HepG2 (cell line): ENCODE results near the gene BRAP. TPM values are rescaled to one million over a fixed set of nuclear protein-coding genes. Genes with fewer than 3 reads are reported as not detected.

ENCODE experiments used
- EZH2 ChIP-seq: conservative IDR thresholded peaks from 2 replicates; pipeline ENCODE4 v1.6.1; 2012; ENCODE audit warnings: mild to moderate bottlenecking, low read depth, low read length, moderate library complexity
- GATAD1 ChIP-seq: IDR thresholded peaks from 2 replicates; pipeline ENCODE4 v1.6.1; 2016; ENCODE audit warnings: missing genetic modification reagents, missing compliant biosample characterization
- NFE2L1 ChIP-seq: sonication (generic); formaldehyde crosslinking; IDR thresholded peaks from 2 replicates; pipeline ENCODE4 v1.4.0; 2020; ENCODE audit warnings: missing genetic modification reagents, mild to moderate bottlenecking, borderline replicate concordance
- NKX3-1 ChIP-seq: sonication (generic); formaldehyde crosslinking; IDR thresholded peaks from 2 replicates; pipeline ENCODE4 v1.5.0; 2020; ENCODE audit warnings: missing genetic modification reagents
- POGZ ChIP-seq: sonication (generic); formaldehyde crosslinking; IDR thresholded peaks from 2 replicates; pipeline ENCODE4 v1.4.0; 2020; ENCODE audit warnings: mild to moderate bottlenecking, missing genetic modification reagents
- RFX5 ChIP-seq: IDR thresholded peaks from 2 replicates; pipeline ENCODE4 v1.6.1; 2011; ENCODE audit warnings: low read depth, low read length, improper control_type of control experiment
- SCMH1 ChIP-seq: sonication (generic); formaldehyde crosslinking; IDR thresholded peaks from 2 replicates; pipeline ENCODE4 v1.9.0; 2021; ENCODE audit warnings: missing genetic modification reagents, mild to moderate bottlenecking, borderline replicate concordance
- SKI ChIP-seq: fragments of 450-650 bp; IDR thresholded peaks from one replicate; pipeline ENCODE4 v1.6.1; 2018; ENCODE audit warnings: mild to moderate bottlenecking; ENCODE audit not compliant: partially characterized antibody
- SMYD3 ChIP-seq: sonication (generic); formaldehyde crosslinking; IDR thresholded peaks from 2 replicates; pipeline ENCODE4 v1.8.1; 2023; ENCODE audit warnings: mild to moderate bottlenecking, missing genetic modification reagents
- SRY ChIP-seq: sonication (generic); formaldehyde crosslinking; IDR thresholded peaks from 2 replicates; pipeline ENCODE4 v1.8.0; 2022; ENCODE audit warnings: mild to moderate bottlenecking, missing genetic modification reagents
- TBL1XR1 ChIP-seq: fragments of 150-350 bp; IDR thresholded peaks from 2 replicates; pipeline ENCODE4 v1.6.1; 2014; ENCODE audit warnings: borderline replicate concordance, low read length; ENCODE audit not compliant: partially characterized antibody
- TBX2 ChIP-seq: sonication (generic); formaldehyde crosslinking; IDR thresholded peaks from 2 replicates; pipeline ENCODE4 v1.5.0; 2020; ENCODE audit warnings: missing genetic modification reagents, mild to moderate bottlenecking, borderline replicate concordance
- ZNF10 ChIP-seq: sonication (generic); formaldehyde crosslinking; IDR thresholded peaks from 2 replicates; pipeline ENCODE4 v1.4.0; 2020; ENCODE audit warnings: mild to moderate bottlenecking, low read depth, missing genetic modification reagents, borderline replicate concordance
- ZNF432 ChIP-seq: sonication (generic); formaldehyde crosslinking; IDR thresholded peaks from 2 replicates; pipeline ENCODE4 v1.5.0; 2020; ENCODE audit warnings: missing genetic modification reagents, mild to moderate bottlenecking, borderline replicate concordance
- ZNF652 ChIP-seq: IDR thresholded peaks from 2 replicates; pipeline ENCODE4 v1.6.1; 2016; ENCODE audit warnings: low read depth, borderline replicate concordance
- polyA plus RNA-seq, 8 experiments: library from polyadenylated mRNA; depleted of rRNA in 3 of 8; stranded (reverse) in 7 of 8; unstranded in 1 of 8; fragments of >200 nt; fragmentation: Illumina TruSeq in 4 of 8; extraction: Trizol in 4 of 8; gene quantifications; 2 replicates each; pipeline versions ENCODE4 v1.2.1 to v1.2.3, GENCODE V29; 2011 to 2016; ENCODE audit warnings: low read depth in 4 of 8, missing spikeins in 1 of 8, mixed read lengths in 1 of 8; ENCODE audit not compliant: insufficient read depth in 1 of 8
- total RNA-seq, 5 experiments: library from RNA; depleted of rRNA; stranded (reverse); fragments of >200 nt; fragmentation: Illumina TruSeq; extraction: Trizol; gene quantifications; 2 replicates each; pipeline ENCODE4 v1.2.3, GENCODE V29; 2016; ENCODE audit warnings: low read depth in 1 of 5
- TF ChIP-seq, protein P1 (sequence below): sonication (generic); formaldehyde crosslinking; IDR thresholded peaks from 2 replicates; pipeline ENCODE4 v1.4.0; 2020; ENCODE audit warnings: missing genetic modification reagents
- TF ChIP-seq, protein P2 (sequence below): sonication (generic); formaldehyde crosslinking; IDR thresholded peaks from 2 replicates; pipeline ENCODE4 v1.4.0; 2020; ENCODE audit warnings: missing genetic modification reagents; ENCODE audit errors: not compliant biosample characterization
- TF ChIP-seq, protein P3 (sequence below): sonication (generic); formaldehyde crosslinking; IDR thresholded peaks from 2 replicates; pipeline ENCODE4 v1.5.0; 2020; ENCODE audit warnings: mild to moderate bottlenecking, missing genetic modification reagents, moderate library complexity
- TF ChIP-seq, protein P4 (sequence below): sonication (generic); formaldehyde crosslinking; IDR thresholded peaks from 2 replicates; pipeline ENCODE4 v1.8.1; 2023; ENCODE audit warnings: mild to moderate bottlenecking, inconsistent platforms, moderate library complexity, missing genetic modification reagents, borderline replicate concordance
- TF ChIP-seq, protein P5 (sequence below): sonication (generic); formaldehyde crosslinking; conservative IDR thresholded peaks from 2 replicates; pipeline ENCODE4 v1.8.0; 2022; ENCODE audit warnings: missing genetic modification reagents
- TF ChIP-seq, protein P6 (sequence below): sonication (generic); formaldehyde crosslinking; IDR thresholded peaks from 2 replicates; pipeline ENCODE4 v1.5.0; 2020; ENCODE audit warnings: missing genetic modification reagents

BRAP gene
- total and polyA plus RNA-seq, 2 of the 13 experiments (the other 11 are each of a cell fraction or from before 2014, with no cell fraction given): 8.1 to 15.4 TPM

DNA sequence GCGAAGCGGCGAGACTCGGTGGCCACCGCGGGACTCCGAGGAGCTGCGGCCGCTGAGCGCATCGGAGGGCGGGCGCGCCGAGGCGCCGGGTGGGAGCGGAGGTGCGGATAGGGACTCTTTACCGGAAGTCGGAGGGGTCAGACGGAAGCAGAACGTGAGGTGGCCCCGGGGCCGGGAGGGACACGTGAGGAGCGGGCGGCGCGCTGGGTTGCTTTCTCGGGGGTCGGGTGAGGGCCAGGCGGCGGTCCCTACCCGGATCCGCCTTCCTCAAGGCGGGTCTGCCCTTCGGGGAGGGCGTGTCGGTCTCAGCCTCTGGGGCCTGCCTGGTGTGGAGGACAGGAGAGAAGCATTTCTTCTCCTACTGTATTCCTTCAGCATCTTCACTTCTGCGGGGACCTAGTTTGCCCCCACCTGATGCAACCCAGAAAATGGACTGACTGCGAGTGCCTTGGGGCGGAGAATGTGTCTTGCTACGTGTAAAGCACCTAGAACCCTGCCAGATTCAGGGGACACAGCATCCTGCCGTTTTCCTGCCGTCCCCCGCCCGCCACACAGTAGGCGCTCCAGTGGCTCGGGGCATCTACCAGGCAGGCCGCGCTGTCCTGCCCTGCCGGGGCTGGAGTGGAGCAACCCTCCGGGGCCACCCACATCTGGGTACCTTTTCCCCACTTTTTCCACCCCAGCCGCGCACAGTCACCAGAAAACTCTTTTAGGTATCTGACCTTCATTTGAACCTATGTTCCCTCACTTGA is 86.1 kb downstream of the BRAP start (continued):
- TF ChIP-seq, protein P1, sequence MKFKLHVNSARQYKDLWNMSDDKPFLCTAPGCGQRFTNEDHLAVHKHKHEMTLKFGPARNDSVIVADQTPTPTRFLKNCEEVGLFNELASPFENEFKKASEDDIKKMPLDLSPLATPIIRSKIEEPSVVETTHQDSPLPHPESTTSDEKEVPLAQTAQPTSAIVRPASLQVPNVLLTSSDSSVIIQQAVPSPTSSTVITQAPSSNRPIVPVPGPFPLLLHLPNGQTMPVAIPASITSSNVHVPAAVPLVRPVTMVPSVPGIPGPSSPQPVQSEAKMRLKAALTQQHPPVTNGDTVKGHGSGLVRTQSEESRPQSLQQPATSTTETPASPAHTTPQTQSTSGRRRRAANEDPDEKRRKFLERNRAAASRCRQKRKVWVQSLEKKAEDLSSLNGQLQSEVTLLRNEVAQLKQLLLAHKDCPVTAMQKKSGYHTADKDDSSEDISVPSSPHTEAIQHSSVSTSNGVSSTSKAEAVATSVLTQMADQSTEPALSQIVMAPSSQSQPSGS (CRISPR knock-in tag): no peak
- TF ChIP-seq, protein P2, sequence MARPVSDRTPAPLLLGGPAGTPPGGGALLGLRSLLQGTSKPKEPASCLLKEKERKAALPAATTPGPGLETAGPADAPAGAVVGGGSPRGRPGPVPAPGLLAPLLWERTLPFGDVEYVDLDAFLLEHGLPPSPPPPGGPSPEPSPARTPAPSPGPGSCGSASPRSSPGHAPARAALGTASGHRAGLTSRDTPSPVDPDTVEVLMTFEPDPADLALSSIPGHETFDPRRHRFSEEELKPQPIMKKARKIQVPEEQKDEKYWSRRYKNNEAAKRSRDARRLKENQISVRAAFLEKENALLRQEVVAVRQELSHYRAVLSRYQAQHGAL (CRISPR knock-in tag): no peak
- TF ChIP-seq SCMH1 (CRISPR knock-in tag) (no peak), SRY (CRISPR knock-in tag) (peak; percentile 20; the same call in 1 of the 2 replicates), GATAD1 (CRISPR knock-in tag) (no peak; the same call in 1 of the 2 replicates), TBL1XR1 (peak; percentile 18), TBX2 (CRISPR knock-in tag) (peak; percentile 49; the same call in 1 of the 2 replicates), NFE2L1 (CRISPR knock-in tag) (no peak), ZNF652 (no peak), ZNF432 (no peak), SMYD3 (CRISPR knock-in tag) (no peak), POGZ (CRISPR knock-in tag) (peak; percentile 53; the same call in 1 of the 2 replicates), ZNF10 (CRISPR knock-in tag) (no peak), SKI (peak; percentile 73), RFX5 (no peak), EZH2 (no peak), NKX3-1 (CRISPR knock-in tag) (no peak)
- TF ChIP-seq, protein P3, sequence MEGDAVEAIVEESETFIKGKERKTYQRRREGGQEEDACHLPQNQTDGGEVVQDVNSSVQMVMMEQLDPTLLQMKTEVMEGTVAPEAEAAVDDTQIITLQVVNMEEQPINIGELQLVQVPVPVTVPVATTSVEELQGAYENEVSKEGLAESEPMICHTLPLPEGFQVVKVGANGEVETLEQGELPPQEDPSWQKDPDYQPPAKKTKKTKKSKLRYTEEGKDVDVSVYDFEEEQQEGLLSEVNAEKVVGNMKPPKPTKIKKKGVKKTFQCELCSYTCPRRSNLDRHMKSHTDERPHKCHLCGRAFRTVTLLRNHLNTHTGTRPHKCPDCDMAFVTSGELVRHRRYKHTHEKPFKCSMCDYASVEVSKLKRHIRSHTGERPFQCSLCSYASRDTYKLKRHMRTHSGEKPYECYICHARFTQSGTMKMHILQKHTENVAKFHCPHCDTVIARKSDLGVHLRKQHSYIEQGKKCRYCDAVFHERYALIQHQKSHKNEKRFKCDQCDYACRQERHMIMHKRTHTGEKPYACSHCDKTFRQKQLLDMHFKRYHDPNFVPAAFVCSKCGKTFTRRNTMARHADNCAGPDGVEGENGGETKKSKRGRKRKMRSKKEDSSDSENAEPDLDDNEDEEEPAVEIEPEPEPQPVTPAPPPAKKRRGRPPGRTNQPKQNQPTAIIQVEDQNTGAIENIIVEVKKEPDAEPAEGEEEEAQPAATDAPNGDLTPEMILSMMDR: no peak
- TF ChIP-seq, protein P4, sequence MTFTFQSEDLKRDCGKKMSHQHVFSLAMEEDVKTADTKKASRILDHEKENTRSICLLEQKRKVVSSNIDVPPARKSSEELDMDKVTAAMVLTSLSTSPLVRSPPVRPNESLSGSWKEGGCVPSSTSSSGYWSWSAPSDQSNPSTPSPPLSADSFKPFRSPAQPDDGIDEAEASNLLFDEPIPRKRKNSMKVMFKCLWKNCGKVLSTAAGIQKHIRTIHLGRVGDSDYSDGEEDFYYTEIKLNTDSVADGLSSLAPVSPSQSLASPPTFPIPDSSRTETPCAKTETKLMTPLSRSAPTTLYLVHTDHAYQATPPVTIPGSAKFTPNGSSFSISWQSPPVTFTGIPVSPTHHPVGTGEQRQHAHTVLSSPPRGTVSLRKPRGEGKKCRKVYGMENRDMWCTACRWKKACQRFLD: no peak; the same call in 1 of the 2 replicates
- TF ChIP-seq, protein P5, sequence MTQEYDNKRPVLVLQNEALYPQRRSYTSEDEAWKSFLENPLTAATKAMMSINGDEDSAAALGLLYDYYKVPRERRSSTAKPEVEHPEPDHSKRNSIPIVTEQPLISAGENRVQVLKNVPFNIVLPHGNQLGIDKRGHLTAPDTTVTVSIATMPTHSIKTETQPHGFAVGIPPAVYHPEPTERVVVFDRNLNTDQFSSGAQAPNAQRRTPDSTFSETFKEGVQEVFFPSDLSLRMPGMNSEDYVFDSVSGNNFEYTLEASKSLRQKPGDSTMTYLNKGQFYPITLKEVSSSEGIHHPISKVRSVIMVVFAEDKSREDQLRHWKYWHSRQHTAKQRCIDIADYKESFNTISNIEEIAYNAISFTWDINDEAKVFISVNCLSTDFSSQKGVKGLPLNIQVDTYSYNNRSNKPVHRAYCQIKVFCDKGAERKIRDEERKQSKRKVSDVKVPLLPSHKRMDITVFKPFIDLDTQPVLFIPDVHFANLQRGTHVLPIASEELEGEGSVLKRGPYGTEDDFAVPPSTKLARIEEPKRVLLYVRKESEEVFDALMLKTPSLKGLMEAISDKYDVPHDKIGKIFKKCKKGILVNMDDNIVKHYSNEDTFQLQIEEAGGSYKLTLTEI (CRISPR knock-in tag): no peak
- TF ChIP-seq, protein P6, sequence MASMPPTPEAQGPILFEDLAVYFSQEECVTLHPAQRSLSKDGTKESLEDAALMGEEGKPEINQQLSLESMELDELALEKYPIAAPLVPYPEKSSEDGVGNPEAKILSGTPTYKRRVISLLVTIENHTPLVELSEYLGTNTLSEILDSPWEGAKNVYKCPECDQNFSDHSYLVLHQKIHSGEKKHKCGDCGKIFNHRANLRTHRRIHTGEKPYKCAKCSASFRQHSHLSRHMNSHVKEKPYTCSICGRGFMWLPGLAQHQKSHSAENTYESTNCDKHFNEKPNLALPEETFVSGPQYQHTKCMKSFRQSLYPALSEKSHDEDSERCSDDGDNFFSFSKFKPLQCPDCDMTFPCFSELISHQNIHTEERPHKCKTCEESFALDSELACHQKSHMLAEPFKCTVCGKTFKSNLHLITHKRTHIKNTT (CRISPR knock-in tag): no peak
